ENCODE measurements around the gene FBXL17.

FBXL17 gene

GRCh38 chr5:108059334-108059733 lies 322.6 kb downstream of the FBXL17 start (continued):
- TF ChIP-seq ZNF362 (tag by site-specific recombination; IDR thresholded peaks at IDR 0.05), result no peak
- no peak for TF ChIP-seq SCRT2 (tag by site-specific recombination; IDR thresholded peaks at IDR 0.05)
- TF ChIP-seq ZNF518A (tag by site-specific recombination; conservative IDR thresholded peaks at IDR 0.05; ENCODE audit: low read depth), result no peak
- no peak for TF ChIP-seq ZNF837 (tag by site-specific recombination; IDR thresholded peaks at IDR 0.05)
- no peak for TF ChIP-seq ZNF654 (tag by site-specific recombination; IDR thresholded peaks at IDR 0.05; ENCODE audit: low read depth)
- no peak for TF ChIP-seq ZSCAN30 (tag by site-specific recombination; IDR thresholded peaks at IDR 0.05)
- no peak for TF ChIP-seq ZNF48 (tag by site-specific recombination; IDR thresholded peaks at IDR 0.05)
- no peak for TF ChIP-seq ZNF18 (tag by site-specific recombination; IDR thresholded peaks at IDR 0.05)

GRCh38 chr5:108054349-108054748 lies 327.5 kb downstream of the FBXL17 start:
- Histone ChIP-seq H3K9me3 (ENCODE audit: control insufficient read depth, insufficient read depth, low read depth, low read length) (no peaks in the 10 kb centered on the region), H3K4me3 (ENCODE audit: low read depth, low read length) (no peak overlapping the region), H3K36me3 (ENCODE audit: control insufficient read depth in 2 of 2, insufficient read depth in 1 of 2, low read length in 2 of 2) (no peaks in the 10 kb centered on the region), H3K27ac (ENCODE audit: extremely low read depth, low read depth, low read length) (no peak overlapping the region), H3K4me1 (ENCODE audit: control insufficient read depth, insufficient read depth, low read length) (no peaks in the 10 kb centered on the region)
- ChIA-PET CTCF (no interaction called here), POLR2A (no interaction called here)
- TF ChIP-seq ZNF596 (tag by site-specific recombination; IDR thresholded peaks at IDR 0.05), result no peak
- no peak for TF ChIP-seq ZNF366 (tag by site-specific recombination; conservative IDR thresholded peaks at IDR 0.05)
- no peak for TF ChIP-seq ZNF114 (tag by site-specific recombination; IDR thresholded peaks at IDR 0.05)
- TF ChIP-seq ZNF580 (tag by site-specific recombination; IDR thresholded peaks at IDR 0.05), result no peak
- TF ChIP-seq ZNF214 (tag by site-specific recombination; IDR thresholded peaks at IDR 0.05; ENCODE audit: borderline replicate concordance), result no peak

- ChIA-PET CTCF (no interaction called here), POLR2A (no interaction called here)
- Histone ChIP-seq H3K4me1 (ENCODE audit: control insufficient read depth, insufficient read depth, low read length) (no peaks in the 10 kb centered on the region), H3K27ac (ENCODE audit: extremely low read depth, low read depth, low read length) (no peak overlapping the region), H3K9me3 (ENCODE audit: control insufficient read depth, insufficient read depth, low read depth, low read length) (no peaks in the 10 kb centered on the region), H3K36me3 (ENCODE audit: control insufficient read depth in 2 of 2, insufficient read depth in 1 of 2, low read length in 2 of 2) (no peaks in the 10 kb centered on the region), H3K4me3 (ENCODE audit: low read depth, low read length) (no peak overlapping the region)
- TF ChIP-seq ZBTB48 (tag by site-specific recombination; IDR thresholded peaks at IDR 0.05), result no peak
- no peak for TF ChIP-seq ZSCAN4 (tag by site-specific recombination; IDR thresholded peaks at IDR 0.05)
- no peak for TF ChIP-seq ZNF324 (tag by site-specific recombination; IDR thresholded peaks at IDR 0.05)
- TF ChIP-seq ZNF426 (tag by site-specific recombination; IDR thresholded peaks at IDR 0.05), result no peak
- no peak for TF ChIP-seq ZNF341 (tag by site-specific recombination; IDR thresholded peaks at IDR 0.05; ENCODE audit: low read depth)
- TF ChIP-seq ZNF354C (tag by site-specific recombination; IDR thresholded peaks at IDR 0.05; ENCODE audit: borderline replicate concordance, low read depth), result no peak
- TF ChIP-seq GLIS2 (tag by site-specific recombination; IDR thresholded peaks at IDR 0.05), result no peak
Observed at GRCh38 chr5:108046955-108047670, 334.8 kb downstream of the FBXL17 start.
